Left lobe of liver (tissue), 2 donors: ENCODE measurements around the gene OBP2A. TPM values are rescaled to one million over a fixed set of nuclear protein-coding genes. Genes with fewer than 3 reads are reported as not detected.
"Not testable (repeated sequence)": the region's sequence is repeated elsewhere in the genome, so short reads cannot be mapped to it uniquely, and the experiment has no call there.

Source experiments
- ATAC-seq: fragments of 200-7000 bp; cut with Tn5 transposase; one replicate; pipeline ENCODE4 v1.9.1; 2020; ENCODE audit warnings: mild to moderate bottlenecking, moderate library complexity
- DNase-seq: peaks from one replicate; pipeline ENCODE4 v3.0.0-alpha.2; 2020; ENCODE audit warnings: low spot score
- total RNA-seq: library from RNA; stranded (reverse); gene quantifications from one replicate; pipeline ENCODE4 v1.2.1, GENCODE V29; 2021
- donor health status: DM: no; HTN: no; CAD: no; lungs with moderate emphysema.
- donor health status: DM: no; HTN: yes; CAD: no.

OBP2A gene
- total RNA-seq, 1 donor from 2014 or later: not detected

DNA sequence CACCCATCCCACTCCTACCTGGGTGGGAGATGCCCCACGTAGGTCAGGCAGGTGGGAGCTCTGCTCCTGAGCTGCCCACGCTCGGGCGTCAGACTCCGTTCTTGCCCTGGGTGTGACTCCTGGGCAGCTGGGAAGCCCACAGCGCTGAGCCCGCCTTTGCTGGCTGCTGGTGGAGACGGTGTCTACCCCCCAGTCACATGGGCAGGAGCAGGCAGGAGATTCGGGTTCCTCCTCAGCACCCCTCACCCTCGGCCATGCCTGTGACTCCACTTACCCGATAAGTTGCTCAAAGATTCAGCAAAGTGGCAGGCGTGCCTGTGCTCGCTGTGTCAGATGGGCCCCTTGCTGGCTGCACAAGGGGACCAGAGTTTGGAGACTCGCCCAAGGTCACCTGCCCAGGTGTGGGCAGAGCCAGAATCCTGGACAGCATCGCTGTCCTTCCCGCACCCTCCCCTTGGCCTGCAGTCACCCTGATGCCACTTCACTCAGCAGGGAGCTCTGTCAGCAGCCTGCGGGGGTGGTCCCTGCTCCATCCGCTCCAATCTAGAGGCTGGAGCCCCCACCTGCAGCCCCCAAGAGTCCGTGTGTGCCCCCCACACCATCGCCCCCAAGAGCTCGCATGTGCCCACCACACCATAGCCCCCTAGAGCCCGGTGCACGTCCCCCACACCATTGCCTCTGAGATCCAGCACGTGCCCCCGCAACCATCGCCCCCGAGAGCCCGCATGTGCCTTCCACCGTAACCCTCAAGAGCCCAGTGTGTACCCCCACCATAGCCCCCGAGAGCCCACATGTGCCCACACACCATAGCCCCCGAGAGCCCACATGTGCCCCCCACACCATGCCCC lies 20.5 kb upstream of the OBP2A start:
- ATAC-seq: no peak
- peak; percentile 32 for DNase-seq

DNA sequence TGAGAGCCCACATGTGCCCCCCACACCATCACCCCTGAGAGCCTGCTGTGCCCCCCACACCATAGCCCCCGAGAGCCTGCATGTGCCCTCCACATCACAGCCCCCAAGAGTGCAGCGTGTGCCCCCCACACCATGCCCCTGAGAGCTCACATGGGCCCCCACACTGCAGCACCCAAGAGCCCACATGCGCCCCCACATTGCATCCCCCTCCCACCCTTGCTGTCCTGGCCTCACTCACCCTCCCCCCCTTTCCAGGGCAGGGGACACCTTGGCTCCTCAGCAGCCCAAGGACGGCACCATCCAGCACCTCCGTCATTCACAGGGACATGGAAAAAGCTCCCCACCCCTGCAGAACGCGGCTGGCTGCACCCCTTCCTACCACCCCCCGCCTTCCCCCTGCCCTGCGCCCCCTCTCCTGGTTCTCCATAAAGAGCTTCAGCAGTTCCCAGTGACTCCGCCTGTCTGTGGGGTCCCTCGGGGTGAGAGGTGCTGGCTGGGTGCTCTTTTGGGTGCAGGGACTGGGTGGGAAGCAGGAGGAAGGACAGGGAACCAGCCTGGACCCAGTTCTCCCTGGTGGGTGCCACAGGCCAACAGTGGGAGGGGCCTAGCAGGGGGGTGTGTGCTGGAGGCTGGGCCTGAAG lies 19.7 kb upstream of the OBP2A start:
- DNase-seq (peak; percentile 37), ATAC-seq (no peak)

DNA sequence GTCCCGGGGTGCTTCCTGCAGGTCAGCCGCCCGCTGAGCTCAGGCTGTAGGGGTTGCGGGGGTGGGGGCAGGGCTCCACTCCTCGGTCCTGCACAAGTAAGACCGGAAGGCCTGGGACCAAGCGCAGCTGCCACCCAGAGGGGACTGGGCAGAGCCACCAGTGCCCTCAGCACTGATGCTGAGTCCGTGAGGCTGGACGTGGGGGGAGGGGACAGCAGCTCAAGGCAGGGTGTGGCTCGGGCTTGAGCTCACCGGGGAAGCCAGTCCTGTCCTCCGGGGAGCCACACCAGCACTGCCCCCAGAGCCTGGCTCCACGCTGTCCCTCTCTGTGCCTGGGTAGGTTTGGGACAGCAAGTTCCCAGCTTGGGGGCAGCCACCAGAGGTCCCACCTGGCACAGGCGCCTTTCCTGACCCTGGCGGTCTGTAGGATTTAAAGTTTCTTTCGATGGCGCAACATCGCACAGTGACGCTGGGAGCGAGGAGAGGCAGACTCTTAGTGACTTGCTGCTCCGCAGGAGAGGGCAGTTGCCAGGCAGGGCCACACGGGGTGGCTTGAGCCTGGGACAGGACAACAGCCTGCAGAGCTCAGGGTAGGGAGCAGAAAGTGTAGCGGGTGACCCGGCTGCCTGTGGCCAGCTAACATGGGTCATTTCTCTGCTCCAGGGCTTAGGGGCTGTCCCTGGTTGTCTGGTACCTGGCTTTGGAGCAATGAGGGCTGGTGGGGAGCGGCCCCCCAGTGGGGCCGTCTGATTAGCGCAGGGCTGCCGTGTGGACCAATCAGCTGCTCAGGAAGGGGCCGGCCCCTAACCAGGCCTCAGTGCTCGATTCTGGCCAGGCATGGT lies 19.0 kb upstream of the OBP2A start:
- DNase-seq (peak; percentile 39), ATAC-seq (peak; percentile 20)

DNA sequence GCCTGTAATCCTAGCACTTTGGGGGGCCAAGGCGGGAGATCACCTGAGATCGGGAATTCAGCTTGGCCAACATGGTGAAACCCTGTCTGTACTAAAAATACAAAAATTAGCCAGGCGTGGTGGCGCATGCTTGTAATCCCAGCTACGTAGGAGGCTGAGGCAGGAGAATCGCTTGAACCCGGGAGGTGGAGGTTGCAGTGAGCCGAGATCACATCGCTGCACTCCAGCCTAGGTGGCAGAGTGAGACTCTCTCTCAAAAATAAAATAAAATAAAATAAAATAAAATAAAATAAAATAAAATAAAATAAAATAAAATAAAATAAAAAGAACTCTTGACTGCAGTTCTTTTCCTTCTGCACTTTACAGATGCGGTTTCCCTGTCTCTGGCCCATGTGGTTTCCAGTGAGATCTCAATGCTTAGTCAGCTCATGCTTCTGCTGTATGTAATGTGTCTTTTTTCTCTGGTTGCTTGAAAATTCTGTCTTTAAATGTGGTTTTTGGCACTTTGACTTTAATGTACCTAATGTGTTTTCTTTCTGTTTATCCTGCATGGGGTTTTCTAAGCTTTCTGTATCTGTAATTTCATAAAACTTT lies 17.0 kb upstream of the OBP2A start:
- peak; percentile 19 for DNase-seq
- not testable (repeated sequence) for ATAC-seq

DNA sequence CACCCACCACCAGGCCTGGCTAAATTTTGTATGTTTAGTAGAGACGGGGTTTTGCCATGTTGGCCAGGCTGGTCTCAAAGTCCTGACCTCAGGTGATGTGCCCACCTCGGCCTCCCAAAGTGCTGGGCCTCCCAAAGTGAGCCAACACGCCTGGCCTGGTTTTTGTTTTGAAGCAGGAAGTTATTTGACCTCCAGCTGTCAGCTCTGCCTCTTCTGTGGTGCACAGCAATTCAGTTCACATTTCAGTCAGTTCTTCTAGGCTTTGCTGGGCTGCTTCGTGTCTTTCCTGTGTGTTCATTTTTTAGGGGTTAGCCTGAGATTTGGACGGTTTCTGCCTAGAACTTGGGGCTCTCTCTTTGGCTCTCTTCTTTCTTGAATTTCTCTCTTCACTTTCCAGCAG lies 15.8 kb upstream of the OBP2A start:
- DNase-seq (peak; percentile 22), ATAC-seq (no peak)

DNA sequence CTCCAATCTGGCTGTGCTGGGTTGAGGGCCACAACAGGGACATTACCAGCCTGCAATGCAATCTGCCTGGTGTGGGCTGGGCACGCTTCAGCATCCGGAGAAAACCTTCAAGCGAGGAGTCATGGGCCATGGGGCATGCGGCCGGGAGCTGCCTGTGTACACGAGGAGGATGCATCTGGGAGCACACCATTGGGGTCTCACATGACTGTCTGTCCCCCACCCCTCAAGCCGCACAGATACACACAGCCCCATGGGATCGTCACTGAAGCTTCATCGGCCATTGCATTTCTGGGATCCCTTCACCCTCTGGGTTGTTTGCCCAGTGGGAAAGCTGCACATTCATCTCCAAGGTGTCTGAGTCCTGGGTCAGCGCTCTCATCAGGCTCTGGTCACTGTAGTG lies 14.8 kb upstream of the OBP2A start:
- ATAC-seq: no peak
- peak; percentile 34 for DNase-seq

DNA sequence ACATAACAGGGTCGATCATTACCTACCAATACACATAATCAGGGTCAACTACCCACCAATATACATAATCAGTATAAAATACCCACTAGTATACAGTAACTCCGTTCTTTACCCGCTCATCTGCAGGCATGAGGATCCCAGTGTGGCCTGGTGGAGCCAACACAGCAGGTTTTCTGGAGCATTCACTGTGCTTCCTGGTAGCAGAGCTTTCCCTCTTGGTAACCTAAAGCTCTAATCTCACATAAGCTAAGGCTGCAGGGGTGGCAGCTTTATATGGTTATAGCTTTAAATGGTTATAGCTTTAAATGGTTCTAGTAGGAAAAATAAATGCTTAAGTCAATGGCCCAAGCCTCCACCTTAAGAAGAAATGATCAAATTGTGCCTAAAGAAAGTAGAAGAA lies 12.8 kb upstream of the OBP2A start:
- no peak for ATAC-seq

DNA sequence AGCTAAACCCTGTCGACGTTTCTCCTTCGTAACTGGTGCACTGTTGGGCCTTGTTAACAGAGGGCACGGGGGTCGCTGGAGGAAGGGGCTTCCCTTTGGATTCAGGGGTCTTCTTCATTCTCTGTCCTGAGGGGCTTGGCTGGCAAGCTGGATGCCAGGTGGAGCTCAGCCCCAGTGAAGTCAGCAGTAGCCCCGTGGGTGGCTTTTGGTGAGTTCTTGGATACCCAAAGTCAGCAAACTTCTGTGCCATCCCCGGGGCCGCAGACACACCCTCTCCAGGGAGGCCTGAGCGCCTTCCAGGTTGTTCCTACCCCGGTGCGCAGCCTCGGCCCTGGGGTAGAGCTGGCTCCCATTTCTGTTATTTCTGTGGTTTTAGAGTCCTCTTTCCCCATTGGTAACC lies 12.3 kb upstream of the OBP2A start:
- peak; percentile 35 for DNase-seq
- no peak for ATAC-seq

More for the DNA sequence above, 12.8 kb upstream of the OBP2A start:
- DNase-seq: peak; percentile 4

DNA sequence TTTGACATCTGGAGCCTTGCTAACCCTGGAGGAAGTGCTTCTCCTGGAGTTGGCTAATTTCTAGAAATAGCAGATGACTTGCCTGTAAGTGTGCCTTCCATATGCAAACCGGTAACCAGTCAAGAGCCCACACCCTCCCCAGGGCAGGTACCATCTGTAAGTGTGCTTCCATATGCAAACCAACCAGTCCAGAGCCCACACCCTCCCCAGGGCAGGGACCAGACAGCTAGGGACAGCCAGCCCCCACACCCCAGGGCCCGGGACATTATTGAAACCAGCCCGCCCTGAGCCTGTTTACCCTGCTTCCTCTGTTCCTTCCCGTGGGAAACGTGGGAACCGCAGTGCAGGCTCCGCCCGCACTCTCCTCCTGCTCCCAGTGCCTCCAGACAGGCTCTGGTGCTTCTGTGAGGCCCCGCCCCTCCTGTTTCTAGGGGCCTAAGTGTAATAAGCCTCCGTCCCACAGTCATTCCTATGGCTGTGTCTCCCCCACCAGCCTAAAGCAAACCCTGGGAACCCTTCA lies 11.7 kb upstream of the OBP2A start:
- DNase-seq: peak; percentile 18
- ATAC-seq: not testable (repeated sequence)

DNA sequence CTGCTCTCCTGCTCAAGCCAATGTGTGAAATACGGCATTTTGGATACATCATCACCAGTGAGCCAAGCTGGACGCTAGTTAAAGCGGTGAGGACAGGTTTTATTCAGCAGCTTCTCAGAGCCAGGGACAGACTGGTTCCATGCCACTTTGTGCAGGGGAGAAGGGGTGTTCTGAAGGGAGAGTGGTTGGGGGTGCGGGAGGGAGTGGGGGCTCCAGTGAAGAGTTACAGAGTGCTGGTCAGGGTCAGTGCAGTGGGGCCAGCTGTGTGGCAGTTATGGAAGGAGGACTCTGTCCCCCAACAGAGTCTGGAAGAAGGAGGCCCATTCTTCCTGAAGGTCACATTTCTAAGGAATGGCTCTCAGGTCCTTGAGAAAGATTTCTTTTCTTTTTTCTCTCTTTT lies 11.1 kb upstream of the OBP2A start:
- peak; percentile 7 for DNase-seq
- ATAC-seq: not testable (repeated sequence)

DNA sequence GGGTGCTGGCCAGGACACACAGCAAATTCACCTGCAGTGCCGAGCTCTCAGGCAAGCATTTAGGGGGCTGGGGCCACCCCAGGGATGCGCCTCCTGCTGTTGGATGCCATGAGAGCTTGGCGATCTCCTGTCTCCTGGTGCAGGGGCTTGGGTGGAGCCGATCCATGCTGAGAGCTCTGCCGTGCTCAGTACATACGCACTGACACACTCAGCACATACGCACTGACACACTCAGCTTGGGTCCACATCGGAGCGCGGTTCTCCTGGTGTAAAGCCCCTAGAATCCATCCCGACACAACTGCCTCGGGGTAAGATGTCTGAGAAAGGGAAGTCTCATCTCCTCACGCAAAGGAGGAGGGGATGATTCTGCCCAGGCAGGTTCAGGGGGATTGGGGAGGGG lies 10.3 kb upstream of the OBP2A start:
- peak; percentile 23 for DNase-seq
- ATAC-seq: not testable (repeated sequence)

DNA sequence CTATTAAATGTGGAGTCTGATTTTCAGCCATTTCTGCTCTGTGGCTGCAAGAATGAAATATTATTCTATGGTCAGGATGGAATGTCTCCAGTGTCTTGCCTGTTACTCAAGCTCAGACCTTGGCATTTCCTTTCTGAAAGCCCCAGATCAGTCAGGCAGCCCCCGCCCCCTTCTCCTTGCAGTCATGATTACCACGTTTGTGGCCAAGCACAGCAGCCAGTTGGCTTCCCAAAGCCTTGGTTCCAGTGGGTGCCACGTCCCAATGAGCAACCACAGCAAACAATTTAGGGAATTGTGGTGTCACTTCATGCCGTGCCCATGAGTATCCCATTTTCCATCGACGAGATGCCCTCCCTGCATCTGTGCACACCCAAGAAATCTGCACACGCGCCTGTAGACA lies 9.7 kb upstream of the OBP2A start:
- DNase-seq (no peak), ATAC-seq (no peak)

DNA sequence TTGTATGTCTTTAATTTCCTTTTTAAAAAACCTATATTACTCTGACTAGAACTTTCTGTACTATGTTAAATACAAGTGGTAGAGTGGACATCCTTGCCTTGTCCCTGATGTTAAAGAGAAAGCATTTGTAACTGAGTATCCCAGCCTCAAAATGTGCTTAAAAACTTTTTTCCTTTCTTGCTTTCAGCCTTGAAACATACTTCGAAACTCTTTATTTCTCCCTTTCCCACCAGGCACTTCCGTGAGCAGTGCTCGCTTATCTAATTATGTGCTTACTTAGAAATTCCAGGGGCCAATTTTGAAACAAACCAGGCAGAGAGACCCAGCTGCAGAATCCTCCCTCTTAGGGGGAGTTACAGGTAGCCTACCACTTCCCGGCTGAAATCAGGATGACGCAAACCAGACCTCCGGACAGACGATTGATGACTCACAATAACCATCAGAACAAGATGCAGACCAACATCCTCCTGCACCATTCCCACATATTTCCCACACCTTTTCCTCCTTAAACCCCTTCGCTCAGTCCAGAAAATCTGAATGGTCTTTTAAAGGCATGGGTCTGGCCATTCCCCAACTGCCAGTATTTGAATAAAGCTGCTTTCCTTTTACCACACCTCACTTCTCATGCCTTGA lies 2.5 kb upstream of the OBP2A start:
- ATAC-seq, DNase-seq: not testable (repeated sequence)

DNA sequence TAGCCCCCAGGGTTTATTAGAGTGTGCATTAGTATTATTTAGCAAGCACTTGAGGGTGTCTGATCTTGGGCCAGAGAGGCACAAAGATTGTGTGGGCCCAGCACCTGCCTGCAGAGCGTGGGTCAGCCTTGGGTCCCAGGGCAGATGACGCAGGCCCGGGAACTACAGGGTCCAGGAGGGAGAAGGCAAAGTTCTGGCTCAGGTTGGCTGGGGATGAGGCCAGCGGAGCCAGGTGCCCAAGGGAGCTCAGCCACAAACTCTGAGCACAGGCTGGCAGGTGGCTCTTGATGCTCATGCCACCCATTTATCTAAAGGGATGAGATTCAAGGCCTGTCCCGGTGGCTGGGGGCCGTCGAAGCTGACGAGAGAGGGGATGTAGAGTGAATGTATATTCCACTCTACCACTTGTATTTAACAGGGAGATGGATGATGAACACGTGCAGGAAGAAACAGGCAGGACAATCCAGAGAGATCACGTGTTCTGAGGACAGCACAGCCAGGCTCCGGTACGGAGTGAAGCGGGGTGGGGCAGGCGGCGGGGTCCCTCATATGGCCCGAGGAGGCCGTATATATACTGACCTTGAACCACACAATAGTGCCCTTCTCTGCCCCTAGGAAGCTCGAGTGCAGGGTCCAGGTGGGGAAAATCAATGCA lies 818 bp upstream of the OBP2A start:
- DNase-seq (peak; percentile 30), ATAC-seq (no peak)

DNA sequence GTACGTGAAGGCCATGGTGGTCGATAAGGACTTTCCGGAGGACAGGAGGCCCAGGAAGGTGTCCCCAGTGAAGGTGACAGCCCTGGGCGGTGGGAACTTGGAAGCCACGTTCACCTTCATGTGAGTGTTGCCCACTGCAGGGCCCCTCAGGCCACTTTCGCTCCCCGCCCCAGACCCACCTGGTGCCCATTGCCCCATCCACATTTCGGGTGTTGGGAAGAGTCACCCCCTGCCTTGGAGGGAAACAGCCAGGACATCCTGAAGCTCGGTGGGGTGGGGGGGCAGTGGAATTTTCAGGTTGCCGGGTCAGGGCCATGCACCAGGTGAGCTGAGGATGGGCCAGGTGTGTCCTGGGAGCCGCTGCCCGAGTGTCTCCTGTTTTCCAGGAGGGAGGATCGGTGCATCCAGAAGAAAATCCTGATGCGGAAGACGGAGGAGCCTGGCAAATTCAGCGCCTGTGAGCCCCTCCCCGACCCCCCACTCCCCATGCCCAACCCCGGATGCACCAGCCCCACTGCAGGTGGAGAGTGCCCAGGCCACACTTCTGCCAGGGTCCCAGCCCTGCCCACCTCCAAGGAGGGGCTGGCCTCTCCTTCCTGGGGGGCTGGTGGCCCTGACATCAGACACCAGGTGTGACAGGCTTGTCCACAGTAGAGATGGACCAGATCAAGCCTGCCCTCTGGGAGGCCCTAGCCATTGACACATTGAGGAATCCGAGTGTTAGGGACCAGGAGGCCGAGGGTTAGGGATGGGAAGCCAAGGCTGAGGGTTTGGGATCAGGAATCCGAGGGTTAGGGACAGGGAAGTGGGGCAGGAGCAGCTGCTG lies 1.1 kb downstream of the OBP2A start:
- peak; percentile 38 for DNase-seq
- ATAC-seq: not testable (repeated sequence)

DNA sequence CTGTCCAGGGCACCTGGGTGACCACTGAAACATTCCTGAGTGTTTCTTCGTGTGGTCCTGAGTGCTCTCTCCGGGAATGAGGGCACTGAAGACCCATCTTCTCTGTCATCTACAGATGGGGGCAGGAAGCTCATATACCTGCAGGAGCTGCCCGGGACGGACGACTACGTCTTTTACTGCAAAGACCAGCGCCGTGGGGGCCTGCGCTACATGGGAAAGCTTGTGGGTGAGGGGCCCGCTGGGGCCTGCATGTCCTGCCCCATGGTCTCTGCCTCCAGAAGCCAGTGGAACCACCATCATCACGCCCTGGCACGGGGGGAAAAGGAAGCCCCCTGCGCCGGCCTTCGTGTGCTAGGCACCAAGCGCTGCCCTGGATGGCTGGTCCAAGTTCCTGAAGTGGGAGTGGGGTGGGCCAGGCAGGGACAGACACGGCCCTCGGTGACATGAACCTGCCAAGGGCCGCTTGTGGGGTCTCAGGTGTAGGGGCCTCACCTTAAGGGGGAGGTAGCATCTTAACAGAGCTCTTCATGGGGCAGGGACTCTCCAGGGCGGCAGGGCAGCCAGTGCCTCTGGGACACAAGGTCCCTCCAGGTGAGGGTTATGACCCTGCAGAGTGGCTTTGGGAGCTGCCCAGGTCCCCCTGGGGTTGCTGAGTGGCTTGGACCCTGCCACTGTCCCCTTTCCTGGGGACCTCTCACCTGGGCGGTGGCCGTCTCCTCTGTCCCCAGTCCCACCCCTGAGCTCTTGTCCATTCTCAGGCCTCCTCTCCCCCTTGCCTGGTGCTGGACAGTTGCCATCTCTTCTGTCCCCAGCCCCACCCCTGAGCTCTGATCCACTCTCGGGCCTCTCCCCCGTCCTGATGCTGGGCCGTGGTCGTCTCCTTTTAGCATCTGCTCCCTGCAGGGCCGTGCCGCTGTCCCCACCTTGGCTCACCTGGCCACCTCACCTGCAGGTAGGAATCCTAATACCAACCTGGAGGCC lies 2.1 kb downstream of the OBP2A start:
- DNase-seq (peak; percentile 35), ATAC-seq (no peak)

DNA sequence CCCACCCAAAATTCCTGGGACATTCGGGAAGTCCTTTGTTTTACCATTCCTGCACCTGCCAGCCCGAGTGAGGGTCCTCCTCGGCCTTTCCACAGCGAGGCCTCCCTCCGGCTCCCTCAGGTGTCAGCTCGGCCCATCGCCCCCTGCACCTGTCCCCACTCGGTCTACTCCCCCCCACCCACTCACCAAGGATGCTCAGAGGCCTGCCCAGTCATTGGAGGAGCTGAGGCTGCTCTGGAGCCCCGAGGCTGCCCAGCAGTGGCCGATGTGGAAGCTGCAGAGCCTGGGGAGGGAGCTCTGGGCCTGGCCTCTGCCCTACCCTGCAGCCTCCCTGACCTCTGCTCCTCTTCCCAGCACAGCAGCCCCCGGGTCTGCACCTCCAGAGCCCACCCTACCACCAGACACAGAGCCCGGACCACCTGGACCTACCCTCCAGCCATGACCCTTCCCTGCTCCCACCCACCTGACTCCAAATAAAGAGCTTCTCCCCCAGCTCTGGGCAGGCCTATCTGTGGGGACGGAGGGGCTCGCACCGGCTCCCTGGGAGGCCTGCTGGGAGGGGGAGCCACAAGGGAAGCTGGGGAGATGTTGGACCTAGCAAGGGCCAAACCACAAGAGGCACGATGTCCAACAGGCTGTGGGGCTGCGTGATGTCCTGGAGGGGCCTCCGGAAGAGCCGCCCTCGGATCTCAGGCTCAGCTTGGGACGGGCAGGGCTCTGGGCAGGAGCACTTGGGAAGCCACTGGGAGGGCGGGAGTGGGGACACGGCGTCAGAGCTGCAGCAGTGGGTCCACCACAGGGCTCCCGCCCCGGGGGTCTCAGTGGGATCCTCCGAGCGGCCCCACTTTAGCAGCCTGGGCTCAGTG lies 3.8 kb downstream of the OBP2A start:
- ATAC-seq: not testable (repeated sequence)

More for the DNA sequence above, 3.8 kb downstream of the OBP2A start:
- DNase-seq: peak; percentile 33
